Activated B cell treated with CpG ODN at 0.5 μM for 24 hours (primary cell): ENCODE data around the gene GPRIN3. TPM values are rescaled to one million over a fixed set of nuclear protein-coding genes. Genes with fewer than 3 reads are reported as not detected.

Experiments
- ATAC-seq: fragments of 200-7000 bp; cut with Tn5 transposase; one replicate; pipeline ENCODE4 v1.10.0; 2021; ENCODE audit warnings: low read depth, mild to moderate bottlenecking, moderate library complexity
- CTCF ChIA-PET: fragments of 350-600 bp; sonication (Branson Sonifier 250); formaldehyde crosslinking; loops from one replicate; lab custom pipeline; 2021; ENCODE audit warnings: antibody characterized with exemption; lab: Charles Lee
- POLR2A ChIA-PET: fragments of 350-600 bp; sonication (Branson Sonifier 250); formaldehyde crosslinking; loops from one replicate; lab custom pipeline; 2021; ENCODE audit warnings: antibody characterized with exemption; lab: Charles Lee
- DNase-seq: peaks from one replicate; pipeline ENCODE4 v3.0.0; 2022
- H3K27ac Mint-ChIP-seq: one replicate; pipeline ENCODE4 v1.8.0; 2020; ENCODE audit warnings: mixed read lengths
- H3K27me3 Mint-ChIP-seq: one replicate; pipeline ENCODE4 v1.8.0; 2021; ENCODE audit warnings: mixed read lengths
- H3K36me3 Mint-ChIP-seq: one replicate; pipeline ENCODE4 v1.8.0; 2021; ENCODE audit warnings: low read depth, mixed read lengths
- H3K4me1 Mint-ChIP-seq: one replicate; pipeline ENCODE4 v1.8.0; 2021; ENCODE audit warnings: mixed read lengths
- H3K4me3 Mint-ChIP-seq: one replicate; pipeline ENCODE4 v1.8.0; 2020; ENCODE audit warnings: mild to moderate bottlenecking, mixed read lengths
- H3K9me3 Mint-ChIP-seq: one replicate; pipeline ENCODE4 v1.8.0; 2020; ENCODE audit warnings: mixed read lengths
- CTCF ChIP-seq: fragments of 200-600 bp; IDR thresholded peaks from one replicate; pipeline ENCODE4 v1.8.0; 2022; ENCODE audit warnings: antibody characterized with exemption, mild to moderate bottlenecking
- intact Hi-C: fragments of 100-400 bp; cut with micrococcal nuclease; formaldehyde crosslinking; loops from one replicate; pipeline ENCODE4 v1.15.1; 2024
- total RNA-seq: library from RNA; stranded (reverse); gene quantifications from 2 replicates; pipeline ENCODE4 v1.2.3, GENCODE V29; 2022

GPRIN3 gene
- total RNA-seq, 1 donor from 2014 or later, result 1.8 TPM

GRCh38 chr4:89221167-89221867 is 86.3 kb downstream of the GPRIN3 start:
- H3K4me3 Mint-ChIP-seq, result no peak overlapping the region
- DNase-seq, result no peak
- intact Hi-C loops, result no loop called here
- no peaks in the 10 kb centered on the region for H3K9me3 Mint-ChIP-seq
- no peak for ATAC-seq
- no peak for TF ChIP-seq CTCF
- H3K4me1 Mint-ChIP-seq, result no peaks in the 10 kb centered on the region
- H3K27me3 Mint-ChIP-seq, result no peaks in the 10 kb centered on the region
- H3K36me3 Mint-ChIP-seq, result no peaks in the 10 kb centered on the region
- POLR2A ChIA-PET, result no interaction called here
- CTCF ChIA-PET, result no interaction called here
- no peak overlapping the region for H3K27ac Mint-ChIP-seq

GRCh38 chr4:89218587-89218986 is 89.0 kb downstream of the GPRIN3 start:
- Mint-ChIP-seq H3K9me3 (no peaks in the 10 kb centered on the region), H3K4me1 (peaks cover 10% of the 10 kb centered on the region), H3K36me3 (no peaks in the 10 kb centered on the region), H3K4me3 (no peak overlapping the region), H3K27ac (no peak overlapping the region), H3K27me3 (no peaks in the 10 kb centered on the region)
- ATAC-seq (no peak), DNase-seq (no peak)
- intact Hi-C loops, result no loop called here
- POLR2A ChIA-PET, result no interaction called here
- CTCF ChIA-PET, result interaction anchor here (0.8 kb wide), 1 partner anchor 8 kb away, joined by 4 read pairs; no protein-coding TSS in a partner anchor
- no peak for TF ChIP-seq CTCF

GRCh38 chr4:89217604-89218003 is 90.0 kb downstream of the GPRIN3 start:
- H3K36me3 Mint-ChIP-seq, result no peaks in the 10 kb centered on the region
- DNase-seq, result no peak
- H3K27ac Mint-ChIP-seq, result no peak overlapping the region
- no peak for TF ChIP-seq CTCF
- CTCF ChIA-PET, result interaction anchor here (0.8 kb wide), 1 partner anchor 9 kb away, joined by 4 read pairs; no protein-coding TSS in a partner anchor
- no peak overlapping the region for H3K4me3 Mint-ChIP-seq
- no peaks in the 10 kb centered on the region for H3K27me3 Mint-ChIP-seq
- no peaks in the 10 kb centered on the region for H3K9me3 Mint-ChIP-seq
- no peak for ATAC-seq
- intact Hi-C loops, result no loop called here
- POLR2A ChIA-PET, result no interaction called here
- H3K4me1 Mint-ChIP-seq, result peaks cover 10% of the 10 kb centered on the region

GRCh38 chr4:89216866-89217265 is 90.7 kb downstream of the GPRIN3 start:
- Mint-ChIP-seq H3K4me3 (no peak overlapping the region), H3K27me3 (peaks cover 2% of the 10 kb centered on the region), H3K9me3 (no peaks in the 10 kb centered on the region), H3K27ac (no peak overlapping the region), H3K4me1 (peaks cover 10% of the 10 kb centered on the region), H3K36me3 (no peaks in the 10 kb centered on the region)
- ChIA-PET CTCF (no interaction called here), POLR2A (no interaction called here)
- no peak for TF ChIP-seq CTCF
- ATAC-seq, result no peak
- no peak for DNase-seq
- intact Hi-C loops, result no loop called here

- ATAC-seq, result no peak
Observed at GRCh38 chr4:89216422-89216821, 91.2 kb downstream of the GPRIN3 start.

More at GRCh38 chr4:89216422-89216821, 91.2 kb downstream of the GPRIN3 start:
- H3K36me3 Mint-ChIP-seq, result no peaks in the 10 kb centered on the region
- DNase-seq, result no peak
- H3K27ac Mint-ChIP-seq, result no peak overlapping the region
- no peak overlapping the region for H3K4me3 Mint-ChIP-seq
- CTCF ChIA-PET, result no interaction called here
- intact Hi-C loops, result no loop called here
- no peak for TF ChIP-seq CTCF
- H3K9me3 Mint-ChIP-seq, result no peaks in the 10 kb centered on the region
- POLR2A ChIA-PET, result no interaction called here
- peaks cover 2% of the 10 kb centered on the region for H3K27me3 Mint-ChIP-seq
- H3K4me1 Mint-ChIP-seq, result peaks cover 10% of the 10 kb centered on the region
